Karpas-422 (cell line): ENCODE results near the gene CFAP46. TPM values are rescaled to one million over a fixed set of nuclear protein-coding genes. Genes with fewer than 3 reads are reported as not detected.
"Not testable (repeated sequence)": the region's sequence is repeated elsewhere in the genome, so short reads cannot be mapped to it uniquely, and the experiment has no call there.

Experiments
- DNase-seq: peaks from one replicate; pipeline ENCODE4 v3.0.0-alpha.2; 2015
- H2AFZ ChIP-seq: fragments of 200-600 bp; sonication (generic); 2 replicates; pipeline ENCODE4 v1.6.1; 2014; ENCODE audit warnings: antibody characterized with exemption, low read length, mixed read lengths
- H3K27ac ChIP-seq: fragments of 200-600 bp; sonication (generic); 2 replicates; pipeline ENCODE4 v1.5.1; 2014; ENCODE audit warnings: mild to moderate bottlenecking, low read length, moderate library complexity
- H3K27me3 ChIP-seq: fragments of 200-600 bp; sonication (generic); 2 replicates; pipeline ENCODE4 v1.6.1; 2014; ENCODE audit warnings: low read length, mixed read lengths
- H3K36me3 ChIP-seq: fragments of 200-600 bp; sonication (generic); 2 replicates; pipeline ENCODE4 v1.6.1; 2014; ENCODE audit warnings: low read length, mixed read lengths; ENCODE audit not compliant: insufficient read depth
- H3K4me1 ChIP-seq: fragments of 200-600 bp; sonication (generic); 2 replicates; pipeline ENCODE4 v1.6.1; 2014; ENCODE audit warnings: mild to moderate bottlenecking, low read length, mixed read lengths
- H3K4me2 ChIP-seq: fragments of 200-600 bp; sonication (generic); 2 replicates; pipeline ENCODE4 v1.6.1; 2014; ENCODE audit warnings: low read length, low read depth, mild to moderate bottlenecking; ENCODE audit not compliant: poor library complexity, severe bottlenecking
- H3K4me3 ChIP-seq: fragments of 200-600 bp; sonication (generic); 2 replicates; pipeline ENCODE4 v1.5.1; 2014; ENCODE audit warnings: mild to moderate bottlenecking, antibody characterized with exemption, low read length, mixed read lengths
- H3K79me2 ChIP-seq: fragments of 200-600 bp; sonication (generic); 2 replicates; pipeline ENCODE4 v1.6.1; 2014; ENCODE audit warnings: mild to moderate bottlenecking, low read length, mixed read lengths
- H3K9ac ChIP-seq: fragments of 200-600 bp; sonication (generic); 2 replicates; pipeline ENCODE4 v1.6.0; 2014; ENCODE audit warnings: low read length
- H3K9me2 ChIP-seq: fragments of 200-600 bp; sonication (generic), shearing (Covaris generic); replicated peaks from 2 replicates; pipeline ENCODE4 v1.6.0; 2014; ENCODE audit warnings: mild to moderate bottlenecking, low read length, moderate library complexity; ENCODE audit not compliant: insufficient read depth
- H3K9me3 ChIP-seq: fragments of 300-700, 200-600 bp; sonication (generic); 2 replicates; pipeline ENCODE4 v1.6.1; 2014; ENCODE audit warnings: low read length, mixed read lengths
- H4K20me1 ChIP-seq: fragments of 200-600 bp; sonication (generic); 2 replicates; pipeline ENCODE4 v1.6.1; 2014; ENCODE audit warnings: mild to moderate bottlenecking, antibody characterized with exemption, low read length, low read depth; ENCODE audit not compliant: insufficient read depth
- total RNA-seq: library from RNA; depleted of rRNA; stranded (reverse); fragments of >200 nt; shearing (Covaris generic); gene quantifications from 2 replicates; pipeline ENCODE4 v1.2.3, GENCODE V29; 2014; ENCODE audit warnings: low replicate concordance

Gene CFAP46
- total RNA-seq, 1 experiment from 2014 or later: 0.22 TPM

- no peaks in the 10 kb centered on the region for H3K36me3 ChIP-seq
- H3K9me3 ChIP-seq: no peaks in the 10 kb centered on the region
- no peak overlapping the region for H3K4me2 ChIP-seq
- no peaks in the 10 kb centered on the region; the same call in 1 of the 2 replicates for H3K27me3 ChIP-seq
- no peak overlapping the region for H3K27ac ChIP-seq
- peaks cover 15% of the 10 kb centered on the region for H3K4me1 ChIP-seq
- H3K9ac ChIP-seq: no peak overlapping the region
- no peak overlapping the region for H2AFZ ChIP-seq
- H3K4me3 ChIP-seq: no peak overlapping the region
- H3K79me2 ChIP-seq: no peaks in the 10 kb centered on the region
- no peaks in the 10 kb centered on the region for H4K20me1 ChIP-seq
- no peaks in the 10 kb centered on the region for H3K9me2 ChIP-seq
- DNase-seq: no peak
These were observed 2.9 kb downstream of the CFAP46 start for GRCh38 chr10:132939378-132939955.

- no peaks in the 10 kb centered on the region for H4K20me1 ChIP-seq
- H3K4me2 ChIP-seq: no peak overlapping the region
- no peaks in the 10 kb centered on the region for H3K9me3 ChIP-seq
- no peaks in the 10 kb centered on the region for H3K79me2 ChIP-seq
- no peak overlapping the region for H3K27ac ChIP-seq
- H3K9ac ChIP-seq: no peak overlapping the region
- no peaks in the 10 kb centered on the region; the same call in 1 of the 2 replicates for H3K27me3 ChIP-seq
- H2AFZ ChIP-seq: no peak overlapping the region
- H3K4me3 ChIP-seq: no peak overlapping the region
- no peaks in the 10 kb centered on the region for H3K9me2 ChIP-seq
- H3K4me1 ChIP-seq: peaks cover 18% of the 10 kb centered on the region
- H3K36me3 ChIP-seq: no peaks in the 10 kb centered on the region
- no peak for DNase-seq
These were observed 3.7 kb downstream of the CFAP46 start for GRCh38 chr10:132938472-132939339.

DNA sequence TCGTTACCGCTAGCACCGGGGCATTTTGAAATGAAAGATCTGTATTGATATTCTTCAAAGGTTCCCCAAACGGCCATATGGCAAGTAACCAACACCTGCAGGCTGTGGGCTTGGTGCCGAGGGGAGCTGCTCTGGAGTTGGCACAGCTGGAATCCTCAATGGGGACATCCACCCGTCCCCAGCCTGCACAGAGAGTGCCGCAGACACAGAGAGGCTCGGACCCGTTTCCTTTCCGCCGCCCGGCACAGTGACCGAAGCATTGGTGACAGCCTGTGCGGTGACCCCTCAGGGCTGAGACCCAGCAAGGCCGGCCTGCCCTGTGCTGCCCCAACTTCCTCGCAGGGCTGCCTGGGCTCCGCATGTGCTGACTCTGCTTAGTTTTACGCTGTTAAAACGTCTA is 4.5 kb downstream of the CFAP46 start:
- Histone ChIP-seq H3K27ac (no peak overlapping the region), H3K9me3 (no peaks in the 10 kb centered on the region), H3K9ac (no peak overlapping the region), H2AFZ (no peak overlapping the region), H3K4me2 (no peak overlapping the region), H3K79me2 (no peaks in the 10 kb centered on the region), H3K9me2 (no peaks in the 10 kb centered on the region), H3K27me3 (no peaks in the 10 kb centered on the region; the same call in 1 of the 2 replicates), H3K4me3 (no peak overlapping the region), H4K20me1 (no peaks in the 10 kb centered on the region), H3K36me3 (no peaks in the 10 kb centered on the region), H3K4me1 (peaks cover 18% of the 10 kb centered on the region)
- DNase-seq: no peak

GRCh38 chr10:132934953-132935352 is 7.4 kb downstream of the CFAP46 start:
- no peaks in the 10 kb centered on the region; the same call in 1 of the 2 replicates for H3K27me3 ChIP-seq
- peak overlapping the region; percentile 27; the same call in 1 of the 2 replicates for H3K9ac ChIP-seq
- no peaks in the 10 kb centered on the region for H3K79me2 ChIP-seq
- no peak overlapping the region for H3K27ac ChIP-seq
- no peak overlapping the region for H2AFZ ChIP-seq
- no peaks in the 10 kb centered on the region for H4K20me1 ChIP-seq
- H3K4me1 ChIP-seq: peaks cover 26% of the 10 kb centered on the region
- H3K36me3 ChIP-seq: no peaks in the 10 kb centered on the region
- H3K9me3 ChIP-seq: no peaks in the 10 kb centered on the region
- DNase-seq: no peak
- no peak overlapping the region for H3K4me2 ChIP-seq
- H3K9me2 ChIP-seq: no peaks in the 10 kb centered on the region
- no peak overlapping the region for H3K4me3 ChIP-seq

- DNase-seq: no peak
- Histone ChIP-seq H4K20me1 (no peaks in the 10 kb centered on the region), H3K4me1 (peaks cover 25% of the 10 kb centered on the region), H3K79me2 (no peaks in the 10 kb centered on the region), H3K4me3 (no peak overlapping the region), H3K4me2 (no peak overlapping the region), H3K9ac (no peak overlapping the region), H2AFZ (no peak overlapping the region), H3K27ac (no peak overlapping the region), H3K9me3 (no peaks in the 10 kb centered on the region), H3K36me3 (no peaks in the 10 kb centered on the region), H3K27me3 (no peaks in the 10 kb centered on the region; the same call in 1 of the 2 replicates), H3K9me2 (no peaks in the 10 kb centered on the region)
These were observed 8.9 kb downstream of the CFAP46 start for GRCh38 chr10:132933308-132934042.

DNA sequence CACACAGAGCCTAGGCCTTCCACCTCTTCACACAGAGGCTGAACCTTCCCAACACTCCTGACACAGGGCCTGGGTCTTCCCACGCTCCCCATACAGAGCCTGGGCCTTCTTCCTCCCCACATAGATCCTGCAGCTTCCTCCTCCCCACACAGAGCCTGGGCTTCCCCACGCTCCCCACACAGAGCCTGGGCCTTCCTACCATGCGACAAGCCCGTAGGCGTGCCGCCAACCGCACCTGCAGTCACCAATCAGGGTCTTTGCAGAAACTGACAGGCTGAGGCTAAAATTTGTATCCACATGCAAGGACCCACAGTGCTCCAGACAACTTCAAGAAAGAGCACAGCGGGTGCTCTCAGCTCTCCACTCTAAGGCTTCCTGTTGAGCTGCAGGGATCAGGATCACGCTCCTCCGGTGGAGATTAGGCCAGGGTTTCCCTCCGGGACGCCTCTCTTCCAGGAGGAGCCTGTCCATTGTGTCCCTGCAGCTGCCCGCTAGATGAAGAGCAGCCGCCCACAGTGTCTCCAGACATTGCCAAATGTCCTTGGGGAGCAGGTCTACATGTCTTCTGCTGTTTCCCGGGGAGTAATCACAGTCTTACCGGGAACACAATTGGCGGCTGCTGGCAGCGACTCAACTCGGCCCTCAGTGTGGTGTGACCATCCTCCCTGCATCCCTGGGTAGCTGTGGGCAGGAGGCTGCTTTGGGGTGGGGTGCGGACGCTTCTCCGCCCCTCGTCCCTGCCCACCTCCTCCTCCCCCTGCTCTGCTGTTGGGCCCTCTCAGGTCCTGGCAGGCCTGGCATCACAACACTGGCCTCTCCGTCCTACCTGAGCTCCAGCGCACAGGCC is 9.7 kb downstream of the CFAP46 start:
- Histone ChIP-seq H3K27ac (peak overlapping the region; percentile 48; the same call in 1 of the 2 replicates), H3K36me3 (no peaks in the 10 kb centered on the region), H3K9me3 (no peaks in the 10 kb centered on the region), H3K27me3 (no peaks in the 10 kb centered on the region; the same call in 1 of the 2 replicates), H3K4me1 (peaks cover 25% of the 10 kb centered on the region), H3K9me2 (no peaks in the 10 kb centered on the region), H3K4me2 (no peak overlapping the region), H3K9ac (peak overlapping the region; percentile 70), H3K79me2 (no peaks in the 10 kb centered on the region), H3K4me3 (no peak overlapping the region), H4K20me1 (no peaks in the 10 kb centered on the region), H2AFZ (peak overlapping the region; percentile 62; the same call in 1 of the 2 replicates)
- DNase-seq: peak; percentile 48

DNA sequence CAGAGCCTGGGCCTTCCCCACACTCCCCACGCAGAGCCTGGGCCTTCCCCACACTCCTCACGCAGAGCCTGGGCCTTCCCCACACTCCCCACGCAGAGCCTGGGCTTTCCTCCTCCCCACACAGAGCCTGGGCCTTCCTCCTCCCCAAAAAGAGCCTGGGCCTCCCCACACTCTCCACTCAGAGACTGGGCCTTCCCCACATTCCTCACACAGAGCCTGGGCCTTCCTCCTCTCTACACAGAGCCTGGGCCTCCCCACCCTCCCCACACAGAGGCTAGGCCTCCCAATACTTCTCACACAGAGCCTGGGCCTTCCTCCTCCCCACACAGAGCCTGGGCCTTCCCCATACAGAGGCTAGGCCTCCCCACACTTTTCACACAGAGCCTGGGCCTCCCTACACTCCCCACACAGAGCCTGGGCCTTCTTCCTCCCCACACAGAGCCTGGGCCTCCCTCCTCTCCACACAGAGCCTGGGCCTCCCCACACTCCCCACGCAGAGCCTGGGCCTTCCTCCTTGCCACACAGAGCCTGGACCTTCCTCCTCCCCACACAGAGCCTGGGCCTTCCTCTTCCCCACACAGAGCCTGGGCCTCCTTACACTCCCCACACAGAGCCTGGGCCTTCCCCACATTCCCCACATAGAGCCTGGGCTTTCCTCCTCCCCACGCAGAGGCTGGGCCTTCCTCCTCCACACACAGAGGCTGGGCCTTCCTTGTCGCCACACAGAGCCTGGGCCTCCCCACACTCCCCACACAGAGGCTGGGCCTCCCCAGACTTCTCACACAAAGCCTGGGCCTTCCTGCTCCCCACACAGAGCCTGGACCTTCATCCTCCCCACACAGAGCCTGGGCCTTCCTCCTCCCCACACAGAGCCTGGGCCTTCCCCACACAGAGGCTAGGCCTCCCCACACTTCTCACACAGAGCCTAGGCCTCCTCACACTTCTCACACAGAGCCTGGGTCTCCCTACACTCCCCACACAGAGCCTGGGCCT is 10.8 kb downstream of the CFAP46 start:
- Histone ChIP-seq H2AFZ (peak overlapping the region; percentile 62; the same call in 1 of the 2 replicates), H3K9ac (peak overlapping the region; percentile 70), H3K4me1 (peaks cover 25% of the 10 kb centered on the region), H3K27ac (peak overlapping the region; percentile 48)
- H3K9me3 ChIP-seq, H3K9me2 ChIP-seq, H3K79me2 ChIP-seq, H3K36me3 ChIP-seq, DNase-seq, H4K20me1 ChIP-seq, H3K4me2 ChIP-seq, H3K27me3 ChIP-seq, H3K4me3 ChIP-seq: not testable (repeated sequence)
